Activated CD4-positive, CD25-positive, alpha-beta regulatory T cell treated with anti-CD3 and anti-CD28 coated beads, Interleukin-2, amount 50 U/mL, for 16 hours (primary cell): ENCODE results near the gene ZCWPW1.
"Not testable (repeated sequence)": the region's sequence is repeated elsewhere in the genome, so short reads cannot be mapped to it uniquely, and the experiment has no call there.

ENCODE experiments used
- DNase-seq: peaks from one replicate; pipeline ENCODE4 v3.0.0-alpha.2; 2020; ENCODE audit warnings: low read depth, low spot score

ZCWPW1 gene

GRCh38 chr7:100353685-100354330, 74.7 kb downstream of the ZCWPW1 start:
- DNase-seq = no peak

- DNase-seq = no peak
These were observed 75.4 kb downstream of the ZCWPW1 start for GRCh38 chr7:100352984-100353684.

- not testable (repeated sequence) for DNase-seq
These were observed 76.2 kb downstream of the ZCWPW1 start for GRCh38 chr7:100352230-100352781.

GRCh38 chr7:100351657-100352058, 76.8 kb downstream of the ZCWPW1 start:
- no peak for DNase-seq
